NB4 (cell line): Measurements from ENCODE around the gene ITPK1.

Experiments
- DNase-seq: peaks from one replicate; pipeline ENCODE4 v3.0.0; 2010; ENCODE audit warnings: low read depth
- H3K4me3 ChIP-seq: one replicate; pipeline ENCODE4 v1.5.1; 2011; ENCODE audit warnings: mild to moderate bottlenecking, low read depth, low read length, moderate library complexity
- MAX ChIP-seq: IDR thresholded peaks from 2 replicates; pipeline ENCODE4 v1.6.1; 2011; ENCODE audit warnings: low read depth, low read length
- MYC ChIP-seq: IDR thresholded peaks from 2 replicates; pipeline ENCODE4 v1.6.1; 2011; ENCODE audit warnings: low read depth, low read length
- POLR2A ChIP-seq: IDR thresholded peaks from 2 replicates; pipeline ENCODE4 v1.6.1; 2011; ENCODE audit warnings: mild to moderate bottlenecking; ENCODE audit not compliant: insufficient read length; ENCODE audit errors: extremely low read depth
- TF ChIP-seq, protein P1 (sequence below): IDR thresholded peaks from one replicate; pipeline ENCODE4 v1.5.1; 2012; ENCODE audit warnings: low read depth, low read length

The ITPK1 gene

GRCh38 chr14:92931681-92932447 is 183.9 kb downstream of the ITPK1 start:
- H3K4me3 ChIP-seq, result no peak overlapping the region
- no peak for DNase-seq
- TF ChIP-seq POLR2A (no peak), MAX (no peak)
- TF ChIP-seq, protein P1, sequence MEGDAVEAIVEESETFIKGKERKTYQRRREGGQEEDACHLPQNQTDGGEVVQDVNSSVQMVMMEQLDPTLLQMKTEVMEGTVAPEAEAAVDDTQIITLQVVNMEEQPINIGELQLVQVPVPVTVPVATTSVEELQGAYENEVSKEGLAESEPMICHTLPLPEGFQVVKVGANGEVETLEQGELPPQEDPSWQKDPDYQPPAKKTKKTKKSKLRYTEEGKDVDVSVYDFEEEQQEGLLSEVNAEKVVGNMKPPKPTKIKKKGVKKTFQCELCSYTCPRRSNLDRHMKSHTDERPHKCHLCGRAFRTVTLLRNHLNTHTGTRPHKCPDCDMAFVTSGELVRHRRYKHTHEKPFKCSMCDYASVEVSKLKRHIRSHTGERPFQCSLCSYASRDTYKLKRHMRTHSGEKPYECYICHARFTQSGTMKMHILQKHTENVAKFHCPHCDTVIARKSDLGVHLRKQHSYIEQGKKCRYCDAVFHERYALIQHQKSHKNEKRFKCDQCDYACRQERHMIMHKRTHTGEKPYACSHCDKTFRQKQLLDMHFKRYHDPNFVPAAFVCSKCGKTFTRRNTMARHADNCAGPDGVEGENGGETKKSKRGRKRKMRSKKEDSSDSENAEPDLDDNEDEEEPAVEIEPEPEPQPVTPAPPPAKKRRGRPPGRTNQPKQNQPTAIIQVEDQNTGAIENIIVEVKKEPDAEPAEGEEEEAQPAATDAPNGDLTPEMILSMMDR, result no peak

DNA sequence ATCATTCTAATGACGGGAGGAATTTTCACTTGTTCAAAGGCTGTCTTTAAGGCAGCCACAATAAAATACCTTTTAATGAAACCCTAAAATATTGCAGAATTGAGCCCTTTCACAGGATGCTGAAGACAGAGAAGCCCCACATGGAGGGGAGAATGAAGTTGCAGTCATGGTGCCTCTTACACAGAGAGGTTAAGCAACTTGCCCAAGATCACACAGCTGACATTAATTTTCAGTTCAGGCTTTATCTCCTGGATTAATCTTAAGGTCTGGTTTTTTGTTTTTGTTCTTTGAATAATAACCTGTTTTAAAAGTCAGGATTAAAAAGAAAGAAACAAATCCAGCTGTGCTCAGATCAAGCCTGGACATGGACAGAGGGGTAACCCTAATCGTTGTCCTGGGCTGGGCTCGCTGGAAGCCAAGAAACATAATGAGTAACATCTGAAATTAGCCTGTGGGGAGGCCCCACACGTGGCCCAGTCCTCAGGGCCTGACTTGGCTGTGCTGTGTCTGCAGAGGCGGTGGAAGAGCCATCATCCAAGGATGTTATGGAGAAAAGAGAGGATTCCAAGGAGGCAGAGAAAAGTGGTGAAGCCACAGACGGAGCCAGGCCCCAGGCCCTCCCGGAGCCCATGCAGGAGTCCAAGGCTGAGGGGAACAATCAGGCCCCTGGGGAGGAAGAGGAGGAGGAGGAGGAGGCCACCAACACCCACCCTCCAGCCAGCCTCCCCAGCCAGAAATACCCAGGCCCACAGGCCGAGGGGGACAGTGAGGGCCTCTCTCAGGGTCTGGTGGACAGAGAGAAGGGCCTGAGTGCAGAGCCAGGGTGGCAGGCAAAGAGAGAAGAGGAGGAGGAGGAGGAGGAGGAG is 184.8 kb downstream of the ITPK1 start:
- TF ChIP-seq POLR2A (no peak), MAX (no peak), MYC (no peak)
- TF ChIP-seq, protein P1, result no peak
- no peak for DNase-seq
- no peak overlapping the region for H3K4me3 ChIP-seq

GRCh38 chr14:92929689-92930608 is 185.8 kb downstream of the ITPK1 start:
- DNase-seq, result no peak
- TF ChIP-seq, protein P1, result no peak
- no peak overlapping the region for H3K4me3 ChIP-seq

DNA sequence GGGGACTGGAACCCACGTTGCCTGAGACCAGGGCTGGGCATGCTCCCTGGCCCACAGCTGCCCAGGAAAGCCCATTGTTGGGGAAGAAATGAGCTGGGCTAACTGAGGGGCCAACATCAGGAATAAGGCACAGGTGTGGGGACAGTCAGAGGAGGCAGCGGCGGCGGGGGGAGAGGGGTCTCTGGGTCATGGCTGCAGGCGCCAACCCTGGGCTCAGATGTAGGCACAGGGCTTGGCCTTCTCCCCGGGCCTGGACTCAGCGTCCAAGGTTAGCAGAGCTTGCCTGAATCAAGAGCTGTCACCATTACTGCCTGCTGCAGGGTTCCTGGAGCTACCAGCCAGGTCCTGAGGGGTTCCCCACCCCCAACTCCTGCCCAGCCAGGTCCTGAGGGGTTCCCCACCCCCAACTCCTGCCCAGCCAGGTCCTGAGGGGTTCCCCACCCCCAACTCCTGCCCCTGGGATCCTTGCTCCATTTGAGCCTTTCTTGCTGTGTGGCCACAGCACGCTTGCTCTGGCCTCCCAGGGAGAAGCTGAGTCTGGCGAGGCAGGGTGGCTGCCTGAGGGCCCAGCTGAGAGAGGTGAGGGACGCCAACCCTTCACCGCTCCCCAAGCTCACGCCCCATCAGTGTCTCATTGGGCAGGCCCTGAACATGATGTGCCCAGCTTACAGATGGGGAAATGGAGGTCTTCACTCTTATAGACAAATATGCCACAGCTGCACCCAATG is 186.6 kb downstream of the ITPK1 start:
- H3K4me3 ChIP-seq, result no peak overlapping the region
- no peak for DNase-seq
- no peak for TF ChIP-seq POLR2A

- H3K4me3 ChIP-seq, result no peak overlapping the region
- TF ChIP-seq, protein P1, result no peak
- TF ChIP-seq POLR2A, result no peak
- no peak for TF ChIP-seq MYC
- TF ChIP-seq MAX, result no peak
- no peak for DNase-seq
These were observed 187.5 kb downstream of the ITPK1 start for GRCh38 chr14:92928258-92928629.
